Ovary (tissue), 9 donors: ENCODE measurements around the gene FILIP1L. TPM values are rescaled to one million over a fixed set of nuclear protein-coding genes. Genes with fewer than 3 reads are reported as not detected.
A peak's percentile ranks its signal among the peaks of the same experiment; 100 is the strongest.

ENCODE experiments used
- DNase-seq, 5 donors: peaks; one replicate each; pipeline ENCODE4 v3.0.0-alpha.2; 2019 to 2020
- H3K27ac ChIP-seq, 2 donors: fragments of 200-600 bp; one replicate each; pipeline versions ENCODE4 v1.5.1 to v1.8.0; 2019 to 2022
- H3K27me3 ChIP-seq: fragments of 200-600 bp; one replicate; pipeline ENCODE4 v1.8.0; 2022
- H3K36me3 ChIP-seq: fragments of 200-600 bp; sonication (generic); one replicate; pipeline ENCODE4 v1.5.1; 2019
- H3K4me1 ChIP-seq: one replicate; pipeline ENCODE4 v1.8.1; 2013; ENCODE audit warnings: mild to moderate bottlenecking, moderate library complexity; ENCODE audit not compliant: insufficient read depth
- H3K4me3 ChIP-seq: fragments of 200-600 bp; sonication (generic); one replicate; pipeline ENCODE4 v1.5.1; 2017
- H3K9me3 ChIP-seq, 2 donors: fragments of 200-600 bp in 1 of 2; sonication (generic) in 1 of 2; one replicate each; pipeline versions ENCODE4 v1.5.1 to v1.8.1; 2013 to 2019; ENCODE audit warnings: mild to moderate bottlenecking in 1 of 2, moderate library complexity in 1 of 2
- EP300 ChIP-seq: sonication (generic); formaldehyde crosslinking; IDR thresholded peaks from one replicate; pipeline ENCODE4 v1.6.1; 2017; ENCODE audit warnings: antibody characterized with exemption
- POLR2A ChIP-seq: fragments of 450-650 bp; IDR thresholded peaks from one replicate; pipeline ENCODE4 v1.6.1; 2017; ENCODE audit warnings: antibody characterized with exemption, mild to moderate bottlenecking, moderate library complexity
- WGBS, 3 donors: extraction: QIAGEN DNeasy Blood & Tissue Kit in 1 of 3; methylation state at CpG; one replicate each; pipeline versions ENCODE4 v1.1.5 to v1.1.7; 2013 to 2017; 5-methylcytosine and 5-hydroxymethylcytosine counted together
- intact Hi-C, 4 donors: fragments of 100-400 bp; cut with DNase I; formaldehyde crosslinking; loops; one replicate each; pipeline versions ENCODE4 v1.11.0 to v1.15.1; 2022 to 2023
- polyA plus RNA-seq, 2 donors: library from polyadenylated mRNA; stranded (reverse); fragments of 200-250 nt in 1 of 2; fragments of 350-450 nt in 1 of 2; fragmentation: Illumina TruSeq in 1 of 2; extraction: RNeasy Lipid Tissue Mini Kit (QIAGEN cat#74804) in 1 of 2; gene quantifications; one replicate each; pipeline ENCODE4 v1.2.3, GENCODE V29; 2013 to 2014
- total RNA-seq, 7 donors: library from RNA; depleted of rRNA in 2 of 7; stranded (reverse); fragments of >200 nt in 2 of 7; fragmentation: NEBNext Ultra II Directional in 3 of 7; extraction: Animal tissue kit (Norgen Biotek cat#: 25700) in 3 of 7; gene quantifications; one replicate each; pipeline versions ENCODE4 v1.1.0 to v1.2.4, GENCODE V29; 2016 to 2023
- TF ChIP-seq, protein P1 (sequence below), 3 donors: fragments of 450-650 bp in 2 of 3; fragments of 200-600 bp in 1 of 3; IDR thresholded peaks; one replicate each; pipeline versions ENCODE4 v1.5.1 to v1.8.0; 2016 to 2022; ENCODE audit warnings: antibody characterized with exemption in 3 of 3, mild to moderate bottlenecking in 1 of 3
- donor health status: DM: no; HTN: no; CAD: no; lungs with moderate emphysema.
- donor health status: DM: no; HTN: no; CAD: no.
- donor health status: Bipolar disorder and iron deficiency.
- donor health status: DM: yes; HTN: yes; CAD: no.
- donor health status: DM: no; HTN: no; CAD: no.
- donor health status: DM: yes; HTN: yes; CAD: no.

The FILIP1L gene
- total and polyA plus RNA-seq, 9 donors = 23.7 to 174 (median 110) TPM

DNA sequence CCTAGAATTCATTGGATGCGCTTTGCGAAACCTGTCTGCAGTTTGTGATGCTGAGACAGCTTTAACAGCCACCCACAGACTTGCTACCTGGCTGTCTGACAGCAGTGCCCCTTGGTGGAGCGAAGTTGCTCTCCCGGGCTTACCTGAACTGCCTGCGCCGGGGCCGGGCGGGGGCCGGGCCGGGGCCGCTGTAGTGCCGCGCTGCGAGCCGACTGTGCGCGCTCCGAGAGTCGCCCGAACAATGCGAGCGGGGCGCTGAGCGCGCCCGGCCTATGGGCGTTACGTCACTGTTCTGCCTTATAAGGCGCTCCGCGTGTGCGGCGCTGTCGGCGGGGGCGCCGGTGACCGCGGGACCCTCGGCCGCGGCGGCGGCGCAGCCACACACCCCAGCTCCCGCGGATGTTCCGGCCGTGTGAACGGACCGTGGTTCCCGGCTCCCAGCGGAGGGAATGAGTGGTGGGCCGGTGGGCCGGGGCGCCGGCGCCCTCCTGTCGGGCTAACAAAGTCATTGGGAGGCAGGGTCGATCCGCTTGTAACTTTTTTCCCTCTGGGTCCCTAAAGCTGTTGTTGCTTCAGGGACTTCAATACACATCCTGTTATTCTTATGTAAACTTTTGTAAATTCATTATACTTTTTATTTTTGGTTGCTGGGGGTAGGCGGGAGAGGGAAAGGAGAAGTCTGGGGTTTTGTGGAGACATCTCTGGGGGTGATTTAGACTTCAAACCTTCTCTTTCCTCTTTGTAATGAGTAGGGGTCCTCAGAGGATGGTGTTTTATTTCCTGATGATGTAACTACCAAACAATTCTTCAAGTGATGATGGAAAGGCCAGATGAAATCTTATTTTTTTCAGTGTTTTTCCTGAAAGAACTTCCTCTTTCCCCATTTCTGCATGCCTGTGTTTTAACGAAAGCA lies 238.1 kb downstream of the FILIP1L start:
- Histone ChIP-seq H3K4me1 (peaks cover 4% of the 10 kb centered on the region), H3K36me3 (no peaks in the 10 kb centered on the region), H3K27ac (peak overlapping the region; percentile 80 to 93), H3K27me3 (no peaks in the 10 kb centered on the region), H3K9me3 (no peaks in the 10 kb centered on the region), H3K4me3 (peak overlapping the region; percentile 57)
- TF ChIP-seq POLR2A (peak; percentile 95), EP300 (peak; percentile 10)
- TF ChIP-seq, protein P1, sequence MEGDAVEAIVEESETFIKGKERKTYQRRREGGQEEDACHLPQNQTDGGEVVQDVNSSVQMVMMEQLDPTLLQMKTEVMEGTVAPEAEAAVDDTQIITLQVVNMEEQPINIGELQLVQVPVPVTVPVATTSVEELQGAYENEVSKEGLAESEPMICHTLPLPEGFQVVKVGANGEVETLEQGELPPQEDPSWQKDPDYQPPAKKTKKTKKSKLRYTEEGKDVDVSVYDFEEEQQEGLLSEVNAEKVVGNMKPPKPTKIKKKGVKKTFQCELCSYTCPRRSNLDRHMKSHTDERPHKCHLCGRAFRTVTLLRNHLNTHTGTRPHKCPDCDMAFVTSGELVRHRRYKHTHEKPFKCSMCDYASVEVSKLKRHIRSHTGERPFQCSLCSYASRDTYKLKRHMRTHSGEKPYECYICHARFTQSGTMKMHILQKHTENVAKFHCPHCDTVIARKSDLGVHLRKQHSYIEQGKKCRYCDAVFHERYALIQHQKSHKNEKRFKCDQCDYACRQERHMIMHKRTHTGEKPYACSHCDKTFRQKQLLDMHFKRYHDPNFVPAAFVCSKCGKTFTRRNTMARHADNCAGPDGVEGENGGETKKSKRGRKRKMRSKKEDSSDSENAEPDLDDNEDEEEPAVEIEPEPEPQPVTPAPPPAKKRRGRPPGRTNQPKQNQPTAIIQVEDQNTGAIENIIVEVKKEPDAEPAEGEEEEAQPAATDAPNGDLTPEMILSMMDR (IDR thresholded peaks at IDR 0.05) = peak in 2 of 3 donors; percentile 21 to 27
- intact Hi-C loops = loop anchor here (2.0 to 10.0 kb wide), 6 partner anchors 65 to 379 kb away; no protein-coding TSS in a partner anchor
- DNase-seq = peak; percentile 85 to 92 (median 89)
- 1% methylated on average over 47 to 63 of the region's 63 CpGs for WGBS, 3 donors

DNA sequence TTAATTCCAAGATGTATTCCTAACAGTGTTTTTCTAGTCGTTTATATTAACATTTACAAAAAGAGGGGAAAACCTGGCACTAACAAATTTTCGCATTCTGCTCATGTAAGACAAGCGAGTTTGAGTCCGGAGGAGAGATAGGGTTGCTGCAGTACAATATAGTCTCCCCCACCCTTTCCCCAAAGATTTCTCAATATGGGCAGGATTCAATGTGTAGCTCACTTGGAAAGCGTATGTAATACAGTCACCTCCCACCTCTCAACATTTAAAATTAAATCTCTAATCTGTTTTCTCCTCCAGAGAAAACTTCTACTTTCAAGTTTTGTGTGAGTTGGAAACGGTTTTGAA lies 238.7 kb downstream of the FILIP1L start:
- DNase-seq = no peak
- no peak for TF ChIP-seq EP300
- TF ChIP-seq POLR2A = no peak
- TF ChIP-seq, protein P1 (IDR thresholded peaks at IDR 0.05) = no peak
- Histone ChIP-seq H3K4me3 (peak overlapping the region; percentile 57), H3K4me1 (peaks cover 6% of the 10 kb centered on the region), H3K36me3 (no peaks in the 10 kb centered on the region), H3K27me3 (no peaks in the 10 kb centered on the region), H3K9me3 (no peaks in the 10 kb centered on the region), H3K27ac (peak overlapping the region; percentile 80 to 93)
- WGBS, 3 donors = 0 to 2% (median 1%) methylated on average over 6 of the region's 6 CpGs
- intact Hi-C loops = loop anchor here (10.0 kb wide), 5 partner anchors 69 to 379 kb away; no protein-coding TSS in a partner anchor

DNA sequence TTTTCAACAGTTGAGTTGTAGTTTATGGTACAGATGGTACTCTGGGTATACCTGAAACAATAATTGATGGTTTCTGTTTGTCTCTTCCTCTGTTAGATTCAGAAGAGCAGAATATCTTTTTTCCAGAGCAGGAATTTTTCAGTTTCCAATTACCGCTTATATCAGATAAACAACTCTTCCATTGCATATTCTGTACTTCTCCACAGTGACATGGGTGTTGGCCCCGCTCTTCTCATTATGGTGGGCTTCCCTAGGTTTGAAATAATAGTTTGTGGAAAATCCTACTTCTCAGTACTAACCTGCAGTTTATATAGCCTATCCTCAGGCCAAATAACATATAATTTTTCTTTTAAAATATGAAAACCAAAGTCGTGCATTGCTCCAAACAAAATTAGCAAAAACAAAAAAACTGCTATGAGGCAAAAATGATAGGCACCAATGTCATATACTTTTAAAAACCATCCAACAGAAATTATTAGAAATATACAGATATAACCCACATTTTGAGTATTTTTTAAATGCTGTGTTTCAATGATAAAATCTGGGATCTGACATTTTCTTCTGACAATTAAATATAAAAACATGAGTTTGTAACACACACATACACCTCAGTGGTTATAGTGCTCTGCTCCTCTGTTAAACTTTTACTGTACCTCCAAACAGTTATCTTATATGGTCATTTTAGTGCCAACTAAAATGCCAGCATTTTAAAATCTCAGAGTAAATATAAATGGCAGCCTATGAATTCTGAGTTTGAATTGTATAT lies 239.9 kb downstream of the FILIP1L start:
- TF ChIP-seq EP300 = no peak
- TF ChIP-seq POLR2A = no peak
- TF ChIP-seq, protein P1 (IDR thresholded peaks at IDR 0.05) = no peak
- H3K4me1 ChIP-seq = peaks cover 12% of the 10 kb centered on the region
- intact Hi-C loops = loop anchor here (10.0 kb wide), 5 partner anchors 70 to 380 kb away; no protein-coding TSS in a partner anchor
- peak overlapping the region in 1 of 2 donors; percentile 93 for H3K27ac ChIP-seq
- peak overlapping the region; percentile 57 for H3K4me3 ChIP-seq
- H3K27me3 ChIP-seq = no peaks in the 10 kb centered on the region
- DNase-seq = no peak
- H3K9me3 ChIP-seq = no peaks in the 10 kb centered on the region
- no peaks in the 10 kb centered on the region for H3K36me3 ChIP-seq
- 8 to 18% (median 9%) methylated on average over 3 of the region's 3 CpGs for WGBS, 3 donors

DNA sequence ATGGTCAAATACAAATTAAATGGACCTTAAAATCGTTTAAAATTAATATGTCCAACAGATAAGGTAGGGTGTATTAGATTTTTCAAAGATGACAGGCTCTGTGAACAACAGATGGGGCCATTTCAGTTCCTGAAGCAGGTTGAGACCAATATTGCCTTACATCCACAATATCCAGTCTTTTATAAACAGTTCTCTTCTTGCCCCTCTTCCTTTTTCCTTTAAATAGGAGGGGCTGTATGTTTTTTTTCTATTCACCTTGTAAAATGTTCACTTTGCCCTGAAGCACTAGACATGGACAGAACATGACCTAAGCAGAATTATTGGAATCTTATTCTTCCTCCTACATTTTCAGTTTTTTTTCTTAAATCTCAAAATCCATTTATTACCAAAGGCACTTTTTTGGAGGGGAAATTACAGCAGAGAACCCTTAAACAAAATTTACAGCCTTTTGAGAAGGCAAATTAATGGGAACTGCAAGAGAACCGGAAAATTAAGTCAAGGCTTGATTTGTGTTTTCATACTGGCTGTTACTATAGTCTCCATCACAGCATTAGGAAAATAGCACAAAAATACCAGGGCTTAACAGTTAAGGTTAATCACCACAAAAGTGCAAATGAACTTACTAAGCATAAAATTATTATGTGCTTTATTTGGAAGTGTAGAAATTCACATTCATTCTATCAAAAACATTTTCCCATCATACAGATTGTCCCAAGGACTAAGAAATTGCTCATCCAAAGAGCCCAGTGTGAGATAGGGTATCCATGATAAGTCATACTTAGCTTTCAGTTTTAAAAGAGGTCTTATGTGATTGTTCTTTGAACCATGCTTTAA lies 240.8 kb downstream of the FILIP1L start:
- Histone ChIP-seq H3K9me3 (no peaks in the 10 kb centered on the region), H3K4me1 (peaks cover 15% of the 10 kb centered on the region), H3K4me3 (peak overlapping the region; percentile 57), H3K36me3 (no peaks in the 10 kb centered on the region), H3K27ac (peak overlapping the region in 1 of 2 donors; percentile 93), H3K27me3 (no peaks in the 10 kb centered on the region)
- WGBS, 3 donors = 0 to 7% (median 6%) methylated on average over 2 of the region's 2 CpGs
- intact Hi-C loops = loop anchor here (10.0 kb wide), 5 partner anchors 71 to 381 kb away; no protein-coding TSS in a partner anchor
- TF ChIP-seq EP300 = no peak
- TF ChIP-seq, protein P1 (IDR thresholded peaks at IDR 0.05) = no peak
- no peak for TF ChIP-seq POLR2A
- no peak for DNase-seq
